Smooth muscle cell (in vitro differentiated cells): ENCODE measurements around the gene GALNT12. TPM values are rescaled to one million over a fixed set of nuclear protein-coding genes. Genes with fewer than 3 reads are reported as not detected.

Experiments used
- DNase-seq: peaks from one replicate; lab custom pipeline; 2025; ENCODE audit not compliant: unreplicated experiment; lab: John Stamatoyannopoulos, UW
- H2AFZ ChIP-seq: fragments of 200-600 bp; sonication (generic); 2 replicates; pipeline ENCODE4 v1.6.0; 2016; ENCODE audit warnings: antibody characterized with exemption, low read depth, mild to moderate bottlenecking
- H3F3A ChIP-seq: fragments of 200-600 bp; sonication (generic); 2 replicates; pipeline ENCODE4 v1.6.0; 2017; ENCODE audit warnings: antibody characterized with exemption, low read depth
- H3K27ac ChIP-seq: fragments of 200-600 bp; sonication (generic); 2 replicates; pipeline ENCODE4 v1.5.1; 2016; ENCODE audit warnings: low read depth, mild to moderate bottlenecking
- H3K27me3 ChIP-seq: fragments of 200-600 bp; sonication (generic); 2 replicates; pipeline ENCODE4 v1.6.1; 2016; ENCODE audit warnings: low read depth, mild to moderate bottlenecking
- H3K36me3 ChIP-seq: fragments of 200-600 bp; sonication (generic); 2 replicates; pipeline ENCODE4 v1.5.1; 2016; ENCODE audit warnings: low read depth
- H3K4me1 ChIP-seq: fragments of 200-600 bp; sonication (generic); 2 replicates; pipeline ENCODE4 v1.5.1; 2016; ENCODE audit warnings: low read depth
- H3K4me2 ChIP-seq: fragments of 200-600 bp; sonication (generic); 2 replicates; pipeline ENCODE4 v1.6.0; 2016; ENCODE audit warnings: mild to moderate bottlenecking
- H3K4me3 ChIP-seq: fragments of 200-600 bp; sonication (generic); 2 replicates; pipeline ENCODE4 v1.5.1; 2016; ENCODE audit warnings: mild to moderate bottlenecking
- H3K79me2 ChIP-seq: fragments of 200-600 bp; sonication (generic); 2 replicates; pipeline ENCODE4 v1.6.0; 2016; ENCODE audit warnings: low read depth, mild to moderate bottlenecking
- H3K9ac ChIP-seq: fragments of 200-600 bp; sonication (generic); 2 replicates; pipeline ENCODE4 v1.6.0; 2016; ENCODE audit warnings: low read depth
- H3K9me3 ChIP-seq: fragments of 200-600 bp; sonication (generic); replicated peaks from 2 replicates; pipeline ENCODE4 v1.5.1; 2016; ENCODE audit warnings: low read depth
- H4K20me1 ChIP-seq: fragments of 200-600 bp; sonication (generic); 2 replicates; pipeline ENCODE4 v1.6.0; 2016; ENCODE audit warnings: low read depth
- CTCF ChIP-seq: fragments of 200-600 bp; sonication (generic); IDR thresholded peaks from 2 replicates; pipeline ENCODE4 v1.5.1; 2017; ENCODE audit warnings: borderline replicate concordance, mild to moderate bottlenecking, antibody characterized with exemption; ENCODE audit not compliant: insufficient read depth, poor library complexity, severe bottlenecking
- WGBS: methylation state at CpG from one replicate; pipeline ENCODE4 v1.1.7; 2016; ENCODE audit warnings: low lambda C conversion rate; 5-methylcytosine and 5-hydroxymethylcytosine counted together
- polyA plus RNA-seq: library from polyadenylated mRNA; unstranded; fragments of >200 nt; fragmentation: Nextera tagmentation; extraction: Ambion mirVana; gene quantifications from 2 replicates; pipeline ENCODE4 v1.2.1, GENCODE V29; 2016
- total RNA-seq: library from RNA; depleted of rRNA; stranded (reverse); fragments of >200 nt; gene quantifications from 2 replicates; pipeline ENCODE4 v1.2.3, GENCODE V29; 2014

The GALNT12 gene
- total and polyA plus RNA-seq, 2 experiments from 2014 or later = 1.7 to 4.0 TPM

GRCh38 chr9:98772364-98773155 is 34.9 kb upstream of the GALNT12 start:
- no peak for DNase-seq
- Histone ChIP-seq H3K9ac (no peak overlapping the region), H3K4me2 (no peak overlapping the region), H3F3A (no peaks in the 10 kb centered on the region), H2AFZ (no peak overlapping the region), H3K4me1 (no peaks in the 10 kb centered on the region), H3K79me2 (no peaks in the 10 kb centered on the region), H3K27me3 (no peaks in the 10 kb centered on the region), H3K36me3 (no peaks in the 10 kb centered on the region), H3K4me3 (no peak overlapping the region), H4K20me1 (no peaks in the 10 kb centered on the region), H3K9me3 (no peaks in the 10 kb centered on the region), H3K27ac (no peak overlapping the region)
- WGBS = 96% methylated on average over 13 of the region's 13 CpGs
- TF ChIP-seq CTCF = no peak

GRCh38 chr9:98773721-98774120 is 33.7 kb upstream of the GALNT12 start:
- DNase-seq = no peak
- no peak overlapping the region for H3K9ac ChIP-seq
- no peaks in the 10 kb centered on the region for H3K4me1 ChIP-seq
- H3K4me3 ChIP-seq = no peak overlapping the region
- no peaks in the 10 kb centered on the region for H3K27me3 ChIP-seq
- H3F3A ChIP-seq = no peaks in the 10 kb centered on the region
- no peaks in the 10 kb centered on the region for H3K79me2 ChIP-seq
- H3K4me2 ChIP-seq = no peak overlapping the region
- no peak overlapping the region for H2AFZ ChIP-seq
- H3K36me3 ChIP-seq = no peaks in the 10 kb centered on the region
- H3K27ac ChIP-seq = no peak overlapping the region
- 91% methylated on average over 15 of the region's 15 CpGs for WGBS
- no peaks in the 10 kb centered on the region for H3K9me3 ChIP-seq
- no peaks in the 10 kb centered on the region for H4K20me1 ChIP-seq
- no peak for TF ChIP-seq CTCF

GRCh38 chr9:98774746-98775145 is 32.7 kb upstream of the GALNT12 start:
- TF ChIP-seq CTCF = peak; percentile 58
- H3K4me1 ChIP-seq = no peaks in the 10 kb centered on the region
- WGBS = 86% methylated on average over 9 of the region's 9 CpGs
- H3K36me3 ChIP-seq = no peaks in the 10 kb centered on the region
- H4K20me1 ChIP-seq = no peaks in the 10 kb centered on the region
- H3K9me3 ChIP-seq = no peaks in the 10 kb centered on the region
- no peak overlapping the region for H3K9ac ChIP-seq
- no peak for DNase-seq
- no peak overlapping the region for H3K27ac ChIP-seq
- no peak overlapping the region for H3K4me2 ChIP-seq
- no peaks in the 10 kb centered on the region for H3K27me3 ChIP-seq
- no peaks in the 10 kb centered on the region for H3F3A ChIP-seq
- no peak overlapping the region for H3K4me3 ChIP-seq
- H3K79me2 ChIP-seq = no peaks in the 10 kb centered on the region
- H2AFZ ChIP-seq = no peak overlapping the region
